ENCODE measurements around the gene STOX2.

Gene STOX2

GRCh38 chr4:183889190-183889589, 15.9 kb upstream of the STOX2 start:
- no peak for DNase-seq

- no peak for DNase-seq
These were observed 7.9 kb upstream of the STOX2 start for GRCh38 chr4:183897193-183897592.

GRCh38 chr4:183898456-183898855, 6.7 kb upstream of the STOX2 start:
- no peak for DNase-seq

GRCh38 chr4:183903021-183903760, 1.9 kb upstream of the STOX2 start:
- DNase-seq, result no peak

GRCh38 chr4:183905593-183906488, 734 bp downstream of the STOX2 start:
- DNase-seq, result no peak

- no peak for DNase-seq
These were observed 1.3 kb downstream of the STOX2 start for GRCh38 chr4:183906489-183906738.

GRCh38 chr4:183906739-183907651, 1.9 kb downstream of the STOX2 start:
- DNase-seq, result no peak

GRCh38 chr4:183907871-183908683, 3.0 kb downstream of the STOX2 start:
- no peak for DNase-seq

GRCh38 chr4:183909187-183909586, 4.1 kb downstream of the STOX2 start:
- DNase-seq, result no peak

GRCh38 chr4:183909801-183910200, 4.7 kb downstream of the STOX2 start:
- DNase-seq, result no peak

GRCh38 chr4:183912585-183912984, 7.5 kb downstream of the STOX2 start:
- no peak for DNase-seq

GRCh38 chr4:183915976-183916375, 10.9 kb downstream of the STOX2 start:
- DNase-seq, result no peak

GRCh38 chr4:183918696-183919095, 13.6 kb downstream of the STOX2 start:
- DNase-seq, result no peak

- no peak for DNase-seq
These were observed 14.0 kb downstream of the STOX2 start for GRCh38 chr4:183919141-183919540.

GRCh38 chr4:183920512-183920911, 15.4 kb downstream of the STOX2 start:
- no peak for DNase-seq

GRCh38 chr4:183921335-183921734, 16.2 kb downstream of the STOX2 start:
- no peak for DNase-seq

- no peak for DNase-seq
These were observed 19.4 kb downstream of the STOX2 start for GRCh38 chr4:183924362-183925044.

- DNase-seq, result no peak
These were observed 21.8 kb downstream of the STOX2 start for GRCh38 chr4:183926950-183927349.

GRCh38 chr4:183932576-183932975, 27.5 kb downstream of the STOX2 start:
- no peak for DNase-seq

- no peak for DNase-seq
These were observed 29.7 kb downstream of the STOX2 start for GRCh38 chr4:183934761-183935160.

GRCh38 chr4:183935355-183936005, 30.4 kb downstream of the STOX2 start:
- no peak for DNase-seq
